Measurements from ENCODE around the gene MRPL3. TPM values are rescaled to one million over a fixed set of nuclear protein-coding genes. Genes with fewer than 3 reads are reported as not detected.

The MRPL3 gene
- total and polyA plus RNA-seq, 4 experiments from 2014 or later: 45.8 to 110 (median 65.3) TPM

GRCh38 chr3:131532645-131533044 is 29.9 kb upstream of the MRPL3 start:
- H3K27ac Mint-ChIP-seq: no peak overlapping the region
- H3K27me3 ChIP-seq (ENCODE audit: insufficient read depth, low read length): no peaks in the 10 kb centered on the region
- no peaks in the 10 kb centered on the region for H3K9me3 ChIP-seq (ENCODE audit: control insufficient read depth in 1 of 2, low read length in 2 of 2)
- no peak overlapping the region for H3K4me3 ChIP-seq (ENCODE audit: low read length in 2 of 2)
- no peaks in the 10 kb centered on the region for H3K4me1 ChIP-seq (ENCODE audit: insufficient read depth, low read length)
- no peak overlapping the region for H3K4me3 Mint-ChIP-seq
- no peaks in the 10 kb centered on the region for H3K36me3 Mint-ChIP-seq
- CTCF ChIA-PET (ENCODE audit: partially characterized antibody): no interaction called here
- DNase-seq: no peak
- H3K27me3 Mint-ChIP-seq: peaks cover 20 to 22% of the 10 kb centered on the region in 2 donors
- H3K9me3 Mint-ChIP-seq: no peaks in the 10 kb centered on the region
- intact Hi-C loops (cut with micrococcal nuclease): no loop called here
- H3K36me3 ChIP-seq (ENCODE audit: insufficient read depth, low read length): no peaks in the 10 kb centered on the region
- POLR2A ChIA-PET (ENCODE audit: partially characterized antibody): no interaction called here
- H3K4me1 Mint-ChIP-seq: no peaks in the 10 kb centered on the region
- no peak overlapping the region for H3K27ac ChIP-seq (ENCODE audit: low read depth, low read length)

- H3K9me3 Mint-ChIP-seq: no peaks in the 10 kb centered on the region
- ChIA-PET CTCF (ENCODE audit: partially characterized antibody) (interaction anchor here (1.0 kb wide), 1 partner anchor 13 kb away, joined by 3 read pairs; no protein-coding TSS in a partner anchor), POLR2A (ENCODE audit: partially characterized antibody) (interaction anchor here (0.6 kb wide), 1 partner anchor 608 kb away, joined by 4 read pairs; no protein-coding TSS in a partner anchor)
- no peaks in the 10 kb centered on the region for H3K27me3 ChIP-seq (ENCODE audit: insufficient read depth, low read length)
- no peaks in the 10 kb centered on the region for H3K9me3 ChIP-seq (ENCODE audit: control insufficient read depth in 1 of 2, low read length in 2 of 2)
- H3K36me3 ChIP-seq (ENCODE audit: insufficient read depth, low read length): no peaks in the 10 kb centered on the region
- H3K36me3 Mint-ChIP-seq: no peaks in the 10 kb centered on the region
- no peaks in the 10 kb centered on the region for H3K4me1 ChIP-seq (ENCODE audit: insufficient read depth, low read length)
- H3K4me3 ChIP-seq (ENCODE audit: low read length in 2 of 2): no peak overlapping the region
- no peak overlapping the region for H3K27ac Mint-ChIP-seq
- no peak overlapping the region for H3K27ac ChIP-seq (ENCODE audit: low read depth, low read length)
- H3K4me3 Mint-ChIP-seq: no peak overlapping the region
- no peak for DNase-seq
- intact Hi-C loops (cut with micrococcal nuclease): no loop called here
- H3K4me1 Mint-ChIP-seq: peaks cover 0 to 4% (median under 1%) of the 10 kb centered on the region in 4 donors
- peaks cover 24 to 26% of the 10 kb centered on the region in 2 donors for H3K27me3 Mint-ChIP-seq
These were observed 28.1 kb upstream of the MRPL3 start for GRCh38 chr3:131530843-131531242.

- Histone ChIP-seq H3K9me3 (ENCODE audit: control insufficient read depth in 1 of 2, low read length in 2 of 2) (no peaks in the 10 kb centered on the region), H3K4me1 (ENCODE audit: insufficient read depth, low read length) (no peaks in the 10 kb centered on the region), H3K36me3 (ENCODE audit: insufficient read depth, low read length) (no peaks in the 10 kb centered on the region), H3K27ac (ENCODE audit: low read depth, low read length) (no peak overlapping the region), H3K27me3 (ENCODE audit: insufficient read depth, low read length) (no peaks in the 10 kb centered on the region), H3K4me3 (ENCODE audit: low read length in 2 of 2) (no peak overlapping the region)
- Mint-ChIP-seq H3K27me3 (peaks cover 25% of the 10 kb centered on the region in 2 donors), H3K36me3 (no peaks in the 10 kb centered on the region), H3K4me3 (no peak overlapping the region), H3K4me1 (peaks cover 0 to 4% (median under 1%) of the 10 kb centered on the region in 4 donors), H3K27ac (no peak overlapping the region), H3K9me3 (no peaks in the 10 kb centered on the region)
- CTCF ChIA-PET (ENCODE audit: partially characterized antibody): interaction anchor here (1.0 kb wide), 1 partner anchor 14 kb away, joined by 3 read pairs; no protein-coding TSS in a partner anchor
- intact Hi-C loops (cut with micrococcal nuclease): no loop called here
- no peak for DNase-seq
- POLR2A ChIA-PET (ENCODE audit: partially characterized antibody): interaction anchor here (0.6 kb wide), 1 partner anchor 608 kb away, joined by 4 read pairs; no protein-coding TSS in a partner anchor
These were observed 27.6 kb upstream of the MRPL3 start for GRCh38 chr3:131530388-131530787.

GRCh38 chr3:131526801-131527347 is 24.1 kb upstream of the MRPL3 start:
- intact Hi-C loops (cut with micrococcal nuclease): no loop called here
- H3K27me3 ChIP-seq (ENCODE audit: insufficient read depth, low read length): no peaks in the 10 kb centered on the region
- H3K4me1 Mint-ChIP-seq: peaks cover 0 to 4% (median under 1%) of the 10 kb centered on the region in 4 donors
- H3K4me3 Mint-ChIP-seq: no peak overlapping the region
- no peaks in the 10 kb centered on the region for H3K9me3 ChIP-seq (ENCODE audit: control insufficient read depth in 1 of 2, low read length in 2 of 2)
- ChIA-PET POLR2A (ENCODE audit: partially characterized antibody) (no interaction called here), CTCF (ENCODE audit: partially characterized antibody) (no interaction called here)
- no peaks in the 10 kb centered on the region for H3K4me1 ChIP-seq (ENCODE audit: insufficient read depth, low read length)
- H3K27ac ChIP-seq (ENCODE audit: low read depth, low read length): no peak overlapping the region
- H3K36me3 Mint-ChIP-seq: no peaks in the 10 kb centered on the region
- no peaks in the 10 kb centered on the region for H3K9me3 Mint-ChIP-seq
- peaks cover 23 to 27% of the 10 kb centered on the region in 2 donors for H3K27me3 Mint-ChIP-seq
- H3K36me3 ChIP-seq (ENCODE audit: insufficient read depth, low read length): no peaks in the 10 kb centered on the region
- H3K4me3 ChIP-seq (ENCODE audit: low read length in 2 of 2): no peak overlapping the region
- DNase-seq: no peak
- no peak overlapping the region for H3K27ac Mint-ChIP-seq

GRCh38 chr3:131518680-131519079 is 15.9 kb upstream of the MRPL3 start:
- Mint-ChIP-seq H3K9me3 (peaks cover 0 to 6% (median 3%) of the 10 kb centered on the region in 8 donors), H3K4me3 (no peak overlapping the region), H3K36me3 (no peaks in the 10 kb centered on the region), H3K27ac (no peak overlapping the region), H3K4me1 (no peaks in the 10 kb centered on the region), H3K27me3 (peaks cover 5% of the 10 kb centered on the region in 2 donors)
- DNase-seq: no peak
- H3K9me3 ChIP-seq (ENCODE audit: control insufficient read depth in 1 of 2, low read length in 2 of 2): no peaks in the 10 kb centered on the region
- no peaks in the 10 kb centered on the region for H3K36me3 ChIP-seq (ENCODE audit: insufficient read depth, low read length)
- no peak overlapping the region for H3K27ac ChIP-seq (ENCODE audit: low read depth, low read length)
- no peak overlapping the region for H3K4me3 ChIP-seq (ENCODE audit: low read length in 2 of 2)
- intact Hi-C loops (cut with micrococcal nuclease): no loop called here
- no peaks in the 10 kb centered on the region for H3K27me3 ChIP-seq (ENCODE audit: insufficient read depth, low read length)
- POLR2A ChIA-PET (ENCODE audit: partially characterized antibody): no interaction called here
- CTCF ChIA-PET (ENCODE audit: partially characterized antibody): no interaction called here
- no peaks in the 10 kb centered on the region for H3K4me1 ChIP-seq (ENCODE audit: insufficient read depth, low read length)

- Histone ChIP-seq H3K4me1 (ENCODE audit: insufficient read depth, low read length) (peaks cover 27% of the 10 kb centered on the region), H3K27me3 (ENCODE audit: insufficient read depth, low read length) (no peaks in the 10 kb centered on the region), H3K9me3 (ENCODE audit: control insufficient read depth in 1 of 2, low read length in 2 of 2) (no peaks in the 10 kb centered on the region), H3K27ac (ENCODE audit: low read depth, low read length) (no peak overlapping the region), H3K4me3 (ENCODE audit: low read length in 2 of 2) (no peak overlapping the region), H3K36me3 (ENCODE audit: insufficient read depth, low read length) (peaks cover 1% of the 10 kb centered on the region)
- intact Hi-C loops (cut with micrococcal nuclease): no loop called here
- Mint-ChIP-seq H3K27ac (peak overlapping the region in 1 of 7 donors; percentile 32), H3K4me3 (no peak overlapping the region), H3K27me3 (peaks cover 0 to 2% of the 10 kb centered on the region in 2 donors), H3K4me1 (peaks cover 24 to 40% (median 32%) of the 10 kb centered on the region in 4 donors), H3K9me3 (no peaks in the 10 kb centered on the region), H3K36me3 (peaks cover 4 to 20% of the 10 kb centered on the region in 2 donors)
- ChIA-PET CTCF (ENCODE audit: partially characterized antibody) (no interaction called here), POLR2A (ENCODE audit: partially characterized antibody) (no interaction called here)
- no peak for DNase-seq
These were observed 2.6 kb upstream of the MRPL3 start for GRCh38 chr3:131505421-131505820.

GRCh38 chr3:131503320-131503635 is 507 bp upstream of the MRPL3 start:
- peaks cover 27% of the 10 kb centered on the region for H3K4me1 ChIP-seq (ENCODE audit: insufficient read depth, low read length)
- H3K9me3 ChIP-seq (ENCODE audit: control insufficient read depth in 1 of 2, low read length in 2 of 2): no peaks in the 10 kb centered on the region
- DNase-seq: no peak
- Mint-ChIP-seq H3K9me3 (no peaks in the 10 kb centered on the region), H3K36me3 (peaks cover 14 to 37% of the 10 kb centered on the region in 2 donors), H3K27ac (peak overlapping the region; percentile 66 to 97 (median 93)), H3K4me1 (peaks cover 25 to 47% (median 38%) of the 10 kb centered on the region in 4 donors), H3K27me3 (no peaks in the 10 kb centered on the region), H3K4me3 (peak overlapping the region; percentile 91 to 100 (median 98))
- H3K4me3 ChIP-seq (ENCODE audit: low read length in 2 of 2): peak overlapping the region; percentile 74 to 98
- intact Hi-C loops (cut with micrococcal nuclease): loop anchor here (1.0 to 2.0 kb wide), 5 partner anchors 122 to 914 kb away; partner anchors contain the start of genes ASTE1, DNAJC13, NEK11 and NUDT16
- POLR2A ChIA-PET (ENCODE audit: partially characterized antibody): interaction anchor here (1.0 to 1.4 kb wide), 3 partner anchors 122 to 610 kb away, joined by 3 to 7 read pairs (median 3); partner anchors contain the start of genes ATP2C1 and NUDT16
- CTCF ChIA-PET (ENCODE audit: partially characterized antibody): interaction anchor here (0.9 to 1.0 kb wide), 4 partner anchors 35 to 610 kb away, joined by 3 to 4 read pairs (median 3); partner anchors contain the start of gene NUDT16
- peaks cover 8% of the 10 kb centered on the region for H3K36me3 ChIP-seq (ENCODE audit: insufficient read depth, low read length)
- H3K27me3 ChIP-seq (ENCODE audit: insufficient read depth, low read length): no peaks in the 10 kb centered on the region
- peak overlapping the region; percentile 75 for H3K27ac ChIP-seq (ENCODE audit: low read depth, low read length)
